ENCODE measurements around the gene KLF8.
"Not testable (repeated sequence)": the region's sequence is repeated elsewhere in the genome, so short reads cannot be mapped to it uniquely, and the experiment has no call there.

The KLF8 gene

DNA sequence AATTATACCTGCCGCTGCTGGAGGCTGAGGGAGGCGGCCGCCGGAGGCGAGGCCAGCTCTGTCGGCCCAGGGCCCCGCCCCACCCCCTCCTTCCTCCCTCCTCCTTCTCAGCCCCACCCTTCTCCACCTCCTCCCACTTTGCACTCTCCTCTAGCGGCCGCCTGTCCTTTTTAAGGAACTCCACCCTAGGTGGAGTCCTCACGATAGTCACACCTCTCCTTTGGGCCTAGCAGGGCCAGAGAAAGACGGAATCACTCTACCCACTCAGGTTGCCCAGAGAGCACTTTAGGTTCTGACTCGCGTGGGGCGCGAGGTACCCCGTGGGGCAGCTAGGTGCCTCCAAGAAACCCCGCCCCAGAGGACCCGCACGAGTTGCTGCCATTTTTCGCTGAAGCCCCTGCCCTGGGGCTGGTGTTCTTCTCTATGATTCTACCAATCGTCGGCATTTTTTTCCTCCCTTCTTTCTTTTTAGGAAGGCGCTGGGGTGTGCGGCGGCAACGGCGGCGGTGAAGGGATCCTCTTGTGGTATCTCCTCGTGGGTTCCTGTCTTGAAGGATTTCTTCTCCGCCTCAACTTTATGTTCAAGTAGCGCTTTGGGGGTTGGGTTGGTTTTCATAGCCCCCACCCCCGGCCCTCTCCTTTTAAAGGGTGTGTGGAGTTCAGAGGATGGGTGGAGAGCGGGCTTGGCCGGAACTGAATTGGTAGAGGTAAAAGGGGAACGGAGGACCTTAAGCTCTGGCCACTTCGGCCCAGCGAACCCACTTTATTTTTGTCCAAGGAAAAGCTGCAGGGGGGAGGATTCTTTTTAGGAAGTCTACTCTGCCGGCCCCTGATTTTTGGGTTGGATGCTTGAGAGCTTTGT is at the start of gene KLF8:
KLF8 (plus strand) TSS at position 136 of the 862 bp plus-strand sequence. CDS start 979 bp downstream, outside the sequence.
- DNase-seq (ENCODE audit: low spot score): no peak

DNA sequence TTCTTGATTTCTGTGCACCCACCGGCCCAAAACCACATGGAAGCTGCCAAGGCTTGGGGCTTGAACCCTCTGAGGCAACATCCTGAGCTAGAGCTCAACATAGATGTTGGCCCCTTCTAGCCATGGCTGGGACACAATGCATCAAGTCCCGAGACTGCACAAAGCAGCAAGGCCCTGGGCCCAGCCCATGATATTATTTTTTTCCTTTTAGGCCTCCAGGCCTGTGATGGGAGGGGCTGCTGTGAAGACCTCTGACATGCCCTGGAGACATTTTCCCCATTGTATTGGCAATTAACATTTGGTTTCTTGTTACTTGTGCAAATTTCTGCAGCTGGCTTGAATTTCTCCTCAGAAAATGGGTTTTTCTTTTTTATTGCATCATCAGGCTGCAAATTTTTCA is 25.2 kb upstream of the KLF8 start:
- not testable (repeated sequence) for DNase-seq (ENCODE audit: low spot score)

DNA sequence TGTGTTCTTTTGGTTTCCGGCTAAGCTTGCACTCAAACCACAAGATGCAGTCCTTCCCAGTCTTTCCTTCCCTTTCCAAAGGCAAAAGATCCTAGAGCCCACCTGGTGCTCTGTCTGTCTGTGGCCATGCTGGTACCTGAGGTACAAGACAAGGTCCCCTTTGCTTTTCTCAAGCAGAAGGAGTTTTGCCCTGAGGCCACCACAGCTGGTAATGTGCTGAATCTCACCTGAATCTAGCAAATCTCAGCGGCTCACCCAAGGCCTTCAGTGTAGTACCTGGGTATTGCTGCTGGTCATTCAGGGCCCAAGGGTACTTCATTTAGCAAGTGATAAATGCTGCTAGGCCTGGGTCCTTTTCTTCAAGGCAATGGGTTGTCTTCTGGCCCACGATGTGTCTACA is 20.5 kb upstream of the KLF8 start:
- no peak for DNase-seq (ENCODE audit: low spot score)

DNA sequence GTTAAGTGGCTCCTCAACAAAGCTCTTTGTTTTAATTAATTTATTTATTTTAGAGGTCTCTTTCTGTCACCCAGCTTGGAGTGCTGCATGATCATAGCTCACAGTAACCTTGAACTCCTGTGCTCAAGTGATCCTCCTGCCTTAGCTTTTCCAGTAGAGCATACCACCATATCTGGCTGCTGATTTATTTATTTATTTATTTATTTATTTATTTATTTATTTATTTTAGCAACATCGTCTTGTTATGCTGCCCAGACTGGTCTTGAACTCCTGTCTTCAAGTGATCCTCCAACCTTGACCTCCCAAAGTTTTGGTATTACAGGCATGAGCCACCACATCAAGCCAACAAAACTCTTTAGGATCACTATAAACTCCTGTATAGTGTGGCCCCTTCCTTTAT is 15.8 kb upstream of the KLF8 start:
- no peak for DNase-seq (ENCODE audit: low spot score)

DNA sequence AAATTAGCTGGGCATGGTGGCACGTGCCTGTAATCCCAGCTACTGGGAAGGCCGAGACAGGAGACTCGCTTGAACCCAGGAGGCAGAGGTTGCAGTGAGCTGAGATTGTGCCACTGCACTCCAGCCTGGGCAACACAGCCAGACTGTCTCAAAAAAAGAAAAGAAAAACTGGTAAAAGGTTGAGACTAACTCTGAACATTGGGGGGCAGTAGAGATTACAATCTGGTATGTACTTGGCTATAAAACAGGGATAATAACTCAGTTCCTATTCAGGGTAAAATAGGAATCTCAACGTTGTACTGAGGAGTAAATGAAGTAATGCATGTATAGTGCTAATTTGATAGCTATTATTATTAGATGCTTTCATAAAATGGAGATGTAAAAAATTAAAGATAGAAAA is 12.5 kb upstream of the KLF8 start:
- no peak for DNase-seq (ENCODE audit: low spot score)

DNA sequence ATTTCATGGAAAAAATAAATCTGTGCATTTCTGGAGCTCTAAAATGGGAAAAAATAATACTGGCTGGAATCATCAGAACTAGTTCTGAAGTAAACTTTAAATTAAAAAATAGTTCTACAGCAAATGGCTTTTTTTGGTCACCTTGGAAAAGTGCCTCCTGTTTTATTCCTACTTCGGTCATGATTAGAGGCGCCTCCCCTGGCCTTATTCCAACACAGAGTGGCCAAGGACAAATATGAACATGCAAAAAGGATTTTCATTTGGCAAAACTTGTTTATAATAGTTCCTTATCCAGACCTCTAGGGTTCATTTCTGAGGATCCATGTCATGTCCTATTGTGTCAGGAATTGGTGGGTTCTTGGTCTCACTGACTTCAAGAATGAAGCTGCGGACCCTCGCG is 11.1 kb upstream of the KLF8 start:
- DNase-seq (ENCODE audit: low spot score): no peak

DNA sequence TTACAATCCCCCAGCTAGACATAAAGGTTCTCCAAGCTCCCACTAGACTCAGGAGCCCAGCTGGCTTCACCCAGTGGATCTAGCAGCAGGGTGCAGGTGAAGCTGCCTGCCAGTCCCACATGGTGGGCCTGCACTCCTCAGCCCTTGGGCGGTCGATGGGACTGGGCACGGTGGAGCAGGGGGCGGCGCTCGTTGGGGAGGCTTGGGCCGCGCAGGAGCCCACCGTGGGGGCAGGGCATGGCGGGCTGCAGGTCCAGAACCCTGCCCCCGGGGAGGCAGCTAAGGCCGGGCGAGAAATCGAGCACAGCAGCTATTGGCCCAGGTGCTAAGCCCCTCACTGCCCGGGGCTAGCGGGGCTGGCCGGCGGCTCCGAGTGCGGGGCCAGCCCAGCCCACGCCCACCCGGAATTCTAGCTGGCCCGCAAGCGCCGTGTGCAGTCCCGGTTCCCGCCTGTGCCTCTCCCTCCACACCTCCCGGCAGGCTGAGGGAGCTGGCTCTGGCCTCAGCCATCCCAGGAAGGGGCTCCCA is 9.6 kb upstream of the KLF8 start:
- no peak for DNase-seq (ENCODE audit: low spot score)

DNA sequence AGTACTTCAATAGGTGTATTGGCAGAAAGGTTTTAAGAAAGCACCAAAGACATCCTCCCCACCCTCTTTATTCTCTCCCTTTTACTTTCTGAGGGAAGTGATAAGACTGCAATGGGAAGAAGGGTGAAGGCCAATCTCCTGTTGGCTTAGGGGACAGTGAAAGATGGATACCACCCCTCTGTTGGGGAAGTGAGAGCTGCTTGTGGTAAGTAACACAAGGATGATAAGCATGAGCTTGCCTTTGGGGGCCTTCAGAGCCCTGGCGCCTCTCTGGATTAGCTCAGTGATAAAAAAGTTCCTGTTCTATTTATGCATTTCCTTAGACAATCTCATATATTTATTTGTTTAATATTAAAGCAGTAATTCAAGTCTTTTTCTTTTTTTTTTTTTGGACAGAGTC is 5.2 kb upstream of the KLF8 start:
- DNase-seq (ENCODE audit: low spot score): no peak

DNA sequence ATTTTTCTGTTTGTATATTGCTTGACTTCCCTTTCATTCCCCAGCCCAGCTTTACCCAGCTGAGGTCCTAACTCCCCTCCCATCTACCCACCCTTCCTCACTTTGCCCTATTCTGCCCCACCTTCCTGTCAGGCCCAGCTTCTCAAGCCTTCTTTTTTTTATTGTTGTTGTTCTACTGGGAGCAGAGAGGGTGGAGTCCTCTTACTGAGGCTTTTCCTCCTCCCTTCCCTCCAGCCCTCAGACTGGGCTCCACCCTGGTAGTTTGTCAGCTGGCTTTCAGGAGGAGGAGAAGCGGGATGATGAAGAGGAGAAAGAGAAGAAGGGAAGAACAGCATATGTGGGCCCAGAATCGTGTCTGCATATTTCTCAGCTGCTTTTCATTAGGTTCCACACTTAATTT is 3.2 kb upstream of the KLF8 start:
- DNase-seq (ENCODE audit: low spot score): no peak

DNA sequence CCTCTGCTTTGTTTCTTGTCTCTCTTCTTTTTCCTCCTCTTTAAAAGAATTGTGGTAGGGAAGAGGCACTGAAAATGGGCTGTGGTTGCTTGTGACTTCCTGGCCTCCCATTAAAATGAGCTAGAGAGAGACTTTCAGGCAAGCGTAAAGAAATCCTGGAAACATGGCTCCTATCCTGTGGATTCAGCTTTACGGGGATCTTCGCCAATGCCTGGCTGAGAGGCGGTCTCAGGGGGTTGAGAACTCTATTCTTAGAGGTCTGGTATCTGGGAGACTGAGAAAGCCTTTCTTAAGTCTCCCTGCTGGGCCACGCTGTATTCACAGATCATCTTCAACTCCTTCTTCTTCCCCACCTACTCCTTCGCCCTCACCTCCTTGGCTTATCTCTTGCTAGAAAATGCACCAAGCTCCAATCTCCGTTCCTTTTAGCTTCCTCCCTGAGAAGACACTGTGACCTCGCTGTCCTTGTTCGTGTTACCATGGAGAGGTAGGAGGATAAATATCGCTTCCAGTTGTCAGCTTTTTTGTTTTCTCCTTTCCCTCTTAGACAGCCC is 542 bp upstream of the KLF8 start:
- DNase-seq (ENCODE audit: low spot score): no peak

DNA sequence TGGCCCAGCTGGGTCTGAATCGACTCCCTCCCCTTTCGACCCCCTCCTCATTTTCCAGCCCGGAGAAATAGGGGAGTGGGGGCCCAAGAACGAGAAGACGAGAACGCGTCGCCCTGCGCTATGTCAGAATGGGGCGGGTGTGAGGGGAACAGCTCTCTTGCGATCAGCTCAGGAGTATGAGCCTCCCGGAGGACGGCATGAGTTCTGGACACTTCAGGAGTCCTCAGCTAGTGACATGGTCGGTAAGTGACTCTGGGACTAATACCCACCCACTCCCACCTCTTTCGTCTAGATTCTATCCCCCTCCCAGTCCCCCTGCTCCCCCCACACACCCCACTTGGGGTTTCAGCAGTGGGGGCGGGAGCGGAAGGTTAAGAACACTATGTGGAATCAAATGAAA is 944 bp downstream of the KLF8 start:
- no peak for DNase-seq (ENCODE audit: low spot score)

DNA sequence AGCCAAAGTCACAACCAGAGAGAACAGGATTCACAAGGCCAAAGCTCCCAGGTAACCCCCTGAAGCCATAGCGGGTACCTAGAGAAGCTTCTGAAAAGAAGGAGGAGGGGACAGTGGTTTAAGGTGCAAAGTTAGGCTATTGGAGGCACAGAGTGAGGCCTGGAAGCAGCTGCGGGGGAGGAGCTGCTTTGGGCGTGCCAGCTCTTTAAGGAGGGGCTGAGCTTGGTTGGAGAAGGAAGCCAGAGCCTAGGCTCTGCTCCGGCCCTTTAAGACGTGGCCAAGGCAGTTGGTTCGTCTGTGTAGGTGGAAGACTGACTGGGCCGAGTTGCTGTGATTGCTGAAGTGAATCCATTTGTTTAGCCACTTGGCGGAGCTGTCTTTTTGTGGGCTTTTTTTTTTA is 1.5 kb downstream of the KLF8 start:
- DNase-seq (ENCODE audit: low spot score): no peak

DNA sequence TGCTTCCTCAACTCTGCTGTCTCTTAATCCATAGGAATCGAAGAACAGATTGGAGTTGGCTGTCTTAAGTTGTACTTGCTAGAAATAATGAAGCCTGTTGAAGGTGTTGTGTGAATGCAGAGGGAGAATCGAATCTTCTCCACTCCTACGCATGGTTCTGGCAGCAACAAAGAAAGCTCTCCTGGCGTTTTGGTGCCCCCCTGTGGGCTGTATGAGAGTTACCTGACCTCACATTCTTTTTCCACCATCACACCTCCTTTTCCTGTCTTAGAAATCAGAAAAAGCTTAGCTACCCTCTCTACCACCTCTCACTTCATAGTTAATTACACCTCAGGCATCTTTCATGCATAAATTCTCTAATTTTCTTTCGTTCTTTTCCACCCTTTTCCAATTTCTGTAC is 16.3 kb downstream of the KLF8 start:
- peak; percentile 34 for DNase-seq (ENCODE audit: low spot score)

DNA sequence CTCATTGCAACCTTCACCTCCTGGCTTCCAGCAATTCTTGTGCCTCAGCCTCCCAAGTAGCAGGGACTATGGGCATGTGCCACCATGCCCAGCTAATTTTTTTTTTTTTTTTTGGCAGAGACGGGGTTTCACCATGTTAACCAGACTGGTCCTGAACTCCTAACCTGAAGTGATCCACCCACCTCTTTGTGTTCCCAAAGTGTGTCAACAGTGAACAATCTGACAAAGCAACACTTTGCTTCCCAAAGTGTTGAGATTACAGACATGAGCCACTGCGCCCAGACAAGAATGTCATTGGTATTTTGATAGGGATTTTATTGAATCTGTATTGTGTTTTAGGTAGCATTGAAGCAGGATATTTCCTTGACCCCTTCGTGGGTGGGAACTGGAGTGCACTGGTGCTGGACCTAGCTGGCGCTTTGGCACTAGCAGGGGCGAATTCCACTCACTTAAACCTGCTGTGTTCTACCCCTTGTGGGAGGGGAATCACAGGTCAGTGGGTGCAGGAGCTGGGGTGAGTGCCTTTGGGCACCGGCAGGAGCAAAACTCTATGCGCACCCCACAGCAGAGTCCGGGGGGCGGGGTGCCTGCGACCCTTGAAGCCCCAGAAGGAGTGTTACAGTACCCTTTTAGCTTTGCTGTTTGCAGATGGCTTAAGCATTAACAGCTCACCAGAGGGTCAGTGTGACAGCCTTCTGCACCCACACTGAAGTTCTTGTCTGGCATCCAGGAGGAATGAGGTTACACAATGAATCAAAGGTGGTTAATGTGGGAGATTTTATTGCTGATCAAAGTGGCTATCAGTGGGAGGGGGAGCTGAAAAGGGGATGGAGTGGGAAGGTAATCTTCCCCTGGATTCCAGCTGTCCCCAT is 21.9 kb downstream of the KLF8 start:
- DNase-seq (ENCODE audit: low spot score): no peak

DNA sequence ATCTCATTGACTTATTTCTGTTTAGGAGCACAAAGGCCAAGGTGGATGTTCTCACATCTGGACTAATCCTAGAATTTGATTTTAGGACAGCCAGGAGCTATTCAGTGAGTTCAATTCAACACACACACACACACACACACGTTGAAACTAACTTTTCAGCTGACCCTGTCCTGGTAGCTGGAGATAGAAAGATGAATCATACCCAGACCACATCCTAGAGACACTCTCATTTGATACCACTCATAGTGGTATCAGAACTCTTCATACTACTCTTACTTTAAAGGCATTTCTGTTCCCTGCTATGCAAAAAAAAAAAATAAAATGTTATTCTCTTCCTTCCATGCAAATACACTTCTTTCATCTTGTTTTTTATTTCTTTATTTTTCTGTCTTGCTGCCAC is 36.7 kb downstream of the KLF8 start:
- DNase-seq (ENCODE audit: low spot score): no peak

DNA sequence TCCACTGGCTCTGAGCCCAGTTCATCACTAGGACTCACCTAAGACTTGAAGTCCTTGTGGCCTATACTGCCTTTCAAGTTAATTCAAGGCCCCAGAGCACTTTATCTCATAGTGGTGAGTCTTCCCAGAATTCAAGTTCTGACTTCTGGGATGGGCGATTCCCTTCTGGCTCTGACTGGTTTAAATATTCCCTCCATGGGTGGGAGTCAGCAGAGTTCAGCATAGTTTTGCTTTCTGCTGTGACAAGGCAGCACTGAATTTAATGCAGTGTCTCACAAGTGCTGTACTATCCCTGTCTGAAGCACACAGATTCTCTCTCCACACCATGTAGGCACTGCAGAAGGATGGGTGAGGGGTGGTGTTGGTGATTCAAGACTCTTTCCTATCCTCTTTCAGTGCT is 46.5 kb downstream of the KLF8 start:
- no peak for DNase-seq (ENCODE audit: low spot score)

DNA sequence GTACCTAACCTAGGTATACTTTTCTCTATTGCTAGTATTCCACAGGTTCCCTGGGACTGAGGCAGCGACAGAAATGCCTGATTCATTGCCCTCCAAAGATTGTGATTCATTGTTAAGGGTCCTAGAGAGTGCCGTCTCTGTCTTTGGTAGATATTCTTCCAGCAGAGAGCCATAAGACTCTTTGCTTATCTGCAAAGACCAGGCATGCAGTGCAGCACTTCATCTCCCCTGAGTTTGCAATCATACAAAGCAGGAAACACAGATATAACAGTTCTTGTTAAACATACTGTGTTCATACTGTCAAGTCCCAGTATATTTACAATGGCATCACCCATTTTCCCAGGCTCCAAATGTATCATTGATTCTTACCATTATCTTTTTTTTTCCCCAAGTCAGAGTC is 47.7 kb downstream of the KLF8 start:
- DNase-seq (ENCODE audit: low spot score): no peak

DNA sequence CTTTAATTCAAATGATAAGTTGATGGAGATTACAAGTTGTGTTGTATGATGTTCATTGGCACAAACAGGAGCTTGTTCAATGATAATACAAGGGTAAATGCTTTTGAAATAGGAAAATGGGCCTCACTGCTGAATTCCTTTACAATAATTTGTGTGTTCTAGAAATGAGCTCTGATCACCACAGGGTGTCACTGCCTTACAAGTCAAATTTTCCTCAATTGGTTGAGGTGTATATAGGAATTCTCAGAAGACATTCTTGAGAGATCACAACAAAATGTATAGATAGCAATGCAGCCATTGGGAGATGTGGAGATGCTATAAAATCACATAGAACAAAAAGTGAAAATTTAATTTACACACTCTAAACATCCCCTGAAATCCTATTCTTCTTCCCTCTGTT is 49.6 kb downstream of the KLF8 start:
- DNase-seq (ENCODE audit: low spot score): peak; percentile 3

DNA sequence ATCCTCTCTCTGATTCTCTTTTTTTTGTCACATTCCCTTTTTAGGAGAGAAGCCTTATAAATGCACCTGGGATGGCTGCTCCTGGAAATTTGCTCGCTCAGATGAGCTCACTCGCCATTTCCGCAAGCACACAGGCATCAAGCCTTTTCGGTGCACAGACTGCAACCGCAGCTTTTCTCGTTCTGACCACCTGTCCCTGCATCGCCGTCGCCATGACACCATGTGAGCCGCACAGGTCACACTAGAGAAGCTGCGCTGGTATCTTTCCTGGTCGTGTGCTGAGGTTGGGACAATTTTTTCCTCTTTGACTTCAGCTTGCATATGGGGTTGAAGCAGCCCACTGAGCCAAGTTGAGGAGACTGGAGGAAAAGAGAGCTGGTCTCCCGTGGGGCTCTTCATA is 52.1 kb downstream of the KLF8 start:
- no peak for DNase-seq (ENCODE audit: low spot score)

DNA sequence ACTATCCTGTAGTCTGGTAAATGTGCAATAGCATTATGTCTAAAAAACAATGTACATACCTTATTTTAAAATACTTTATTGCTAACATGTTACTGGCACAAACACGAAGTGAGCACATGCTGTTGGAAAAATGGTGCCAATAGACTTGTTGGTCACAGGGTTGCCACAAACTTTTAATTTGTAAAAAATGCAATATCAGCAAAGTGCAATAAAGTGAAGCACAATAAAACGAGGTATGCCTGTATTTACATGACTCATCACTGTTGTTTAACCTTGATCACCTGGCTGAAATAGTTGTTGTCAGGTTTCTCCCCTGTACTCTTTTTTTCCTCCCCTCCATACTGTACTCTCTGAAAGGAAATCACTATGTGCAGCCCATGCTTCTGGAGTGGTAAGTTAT is 56.5 kb downstream of the KLF8 start:
- DNase-seq (ENCODE audit: low spot score): no peak

DNA sequence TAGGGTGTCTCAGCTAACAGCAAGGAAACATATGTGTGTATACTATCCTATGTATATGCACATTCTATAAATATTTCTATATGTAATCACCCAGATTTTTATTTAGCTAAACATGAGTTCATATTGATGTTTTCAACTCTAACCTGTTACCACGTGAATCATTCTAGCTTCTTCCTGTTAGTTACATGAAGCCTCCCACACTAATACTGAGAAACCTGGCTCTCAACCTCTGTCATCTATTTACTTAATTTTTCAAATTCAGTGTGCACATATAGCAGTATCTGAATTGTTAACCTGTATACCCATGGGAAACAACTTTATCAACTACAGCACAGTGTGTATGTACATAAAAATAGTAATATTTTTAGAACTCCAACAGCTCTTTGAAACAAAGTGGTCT is 57.3 kb downstream of the KLF8 start:
- DNase-seq (ENCODE audit: low spot score): no peak

DNA sequence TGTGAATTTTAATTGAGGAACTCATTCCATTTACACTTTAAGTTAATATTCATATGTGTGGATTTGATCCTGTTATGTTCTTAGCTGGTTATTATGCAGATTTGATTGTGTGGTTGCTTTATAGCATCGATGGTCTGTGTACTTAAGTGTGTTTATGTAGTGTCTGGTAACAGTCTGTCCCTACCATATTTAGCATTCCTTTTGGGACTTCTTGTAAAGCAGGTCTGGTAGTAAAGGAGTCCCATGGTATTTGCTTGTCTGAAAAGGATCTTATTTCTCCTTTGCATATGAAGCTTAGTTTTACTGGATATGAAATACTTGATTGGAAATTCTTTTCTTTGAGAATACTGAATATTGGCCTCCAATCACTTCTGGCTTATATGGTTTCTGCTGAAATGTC is 76.6 kb downstream of the KLF8 start:
- DNase-seq (ENCODE audit: low spot score): no peak

DNA sequence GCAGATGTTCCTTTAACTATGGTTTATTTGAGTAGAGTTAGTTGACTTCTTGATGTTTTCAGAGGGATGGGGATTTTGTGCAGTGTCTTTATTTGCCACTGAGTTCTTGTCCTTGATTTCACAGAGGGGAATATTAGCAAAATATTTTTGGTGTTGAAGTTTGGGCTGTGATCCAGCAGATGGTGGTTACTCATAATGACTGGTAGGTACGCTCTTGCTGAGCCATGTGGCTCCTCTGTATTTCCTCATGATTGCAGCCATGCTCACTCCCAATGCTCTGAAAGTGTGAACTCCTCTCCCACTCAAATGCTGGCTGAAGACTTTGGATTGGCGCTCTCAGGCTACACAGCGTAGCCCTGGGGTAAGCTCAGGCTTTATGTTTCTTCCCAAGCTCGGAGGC is 77.7 kb downstream of the KLF8 start:
- no peak for DNase-seq (ENCODE audit: low spot score)
